Body of pancreas (tissue), 4 donors: Measurements from ENCODE around the gene FURIN.

Experiments
- POLR2A ChIP-seq, 3 donors: fragments of 450-650 bp; IDR thresholded peaks; one replicate each; pipeline ENCODE4 v1.6.1; 2016; ENCODE audit warnings: antibody characterized with exemption in 3 of 3, mild to moderate bottlenecking in 2 of 3
- TF ChIP-seq, protein P1 (sequence below), 7 experiments: fragments of 450-650 bp in 4 of 7; fragments of 200-600 bp in 3 of 7; sonication (generic) in 3 of 7; IDR thresholded peaks; one replicate each; pipeline ENCODE4 v1.5.1; 2016 to 2019; ENCODE audit warnings: antibody characterized with exemption in 7 of 7

DNA sequence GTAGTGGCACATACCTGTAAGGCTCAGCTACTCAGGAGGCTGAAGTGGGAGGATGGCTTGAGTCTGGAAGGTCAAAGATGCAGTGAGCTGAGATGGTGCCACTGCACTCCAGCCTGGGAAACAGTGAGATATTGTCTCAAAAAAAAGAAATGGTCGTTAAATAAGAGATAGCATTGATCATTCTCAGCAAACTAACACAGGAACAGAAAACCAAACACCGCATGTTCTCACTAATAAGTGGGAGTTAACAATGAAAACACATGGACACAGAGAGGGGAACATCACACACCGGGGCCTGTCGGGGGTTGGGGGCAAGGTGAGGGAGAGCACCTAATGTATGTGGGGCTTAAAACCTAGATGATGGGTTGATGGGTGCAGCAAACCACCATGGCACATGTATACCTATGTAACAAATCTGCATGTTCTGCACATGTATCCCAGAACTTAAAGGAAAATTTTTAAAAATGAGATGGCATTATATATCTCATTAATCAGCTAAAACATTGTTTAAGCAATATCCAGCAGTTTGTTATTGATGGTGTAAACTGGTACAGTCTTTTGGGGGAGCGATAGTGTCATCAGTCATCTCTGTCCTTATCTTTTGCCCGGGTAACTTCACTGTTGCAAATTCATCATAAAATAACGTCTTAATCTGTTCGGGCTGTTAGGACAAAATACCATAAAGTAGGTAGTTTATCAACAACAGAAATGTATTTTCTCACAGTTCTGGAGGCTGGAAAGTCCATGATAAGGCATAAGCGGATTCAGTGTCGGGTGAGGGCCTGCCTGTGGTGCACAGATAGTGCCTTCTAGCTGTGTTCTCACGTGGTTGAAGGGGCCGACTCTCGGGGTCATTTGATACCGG is 33.0 kb downstream of the FURIN start:
- TF ChIP-seq, protein P1, sequence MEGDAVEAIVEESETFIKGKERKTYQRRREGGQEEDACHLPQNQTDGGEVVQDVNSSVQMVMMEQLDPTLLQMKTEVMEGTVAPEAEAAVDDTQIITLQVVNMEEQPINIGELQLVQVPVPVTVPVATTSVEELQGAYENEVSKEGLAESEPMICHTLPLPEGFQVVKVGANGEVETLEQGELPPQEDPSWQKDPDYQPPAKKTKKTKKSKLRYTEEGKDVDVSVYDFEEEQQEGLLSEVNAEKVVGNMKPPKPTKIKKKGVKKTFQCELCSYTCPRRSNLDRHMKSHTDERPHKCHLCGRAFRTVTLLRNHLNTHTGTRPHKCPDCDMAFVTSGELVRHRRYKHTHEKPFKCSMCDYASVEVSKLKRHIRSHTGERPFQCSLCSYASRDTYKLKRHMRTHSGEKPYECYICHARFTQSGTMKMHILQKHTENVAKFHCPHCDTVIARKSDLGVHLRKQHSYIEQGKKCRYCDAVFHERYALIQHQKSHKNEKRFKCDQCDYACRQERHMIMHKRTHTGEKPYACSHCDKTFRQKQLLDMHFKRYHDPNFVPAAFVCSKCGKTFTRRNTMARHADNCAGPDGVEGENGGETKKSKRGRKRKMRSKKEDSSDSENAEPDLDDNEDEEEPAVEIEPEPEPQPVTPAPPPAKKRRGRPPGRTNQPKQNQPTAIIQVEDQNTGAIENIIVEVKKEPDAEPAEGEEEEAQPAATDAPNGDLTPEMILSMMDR (IDR thresholded peaks at IDR 0.05), result no peak
- no peak for TF ChIP-seq POLR2A (IDR thresholded peaks at IDR 0.05)
